ENCODE results near the gene SMIM38.

DNA sequence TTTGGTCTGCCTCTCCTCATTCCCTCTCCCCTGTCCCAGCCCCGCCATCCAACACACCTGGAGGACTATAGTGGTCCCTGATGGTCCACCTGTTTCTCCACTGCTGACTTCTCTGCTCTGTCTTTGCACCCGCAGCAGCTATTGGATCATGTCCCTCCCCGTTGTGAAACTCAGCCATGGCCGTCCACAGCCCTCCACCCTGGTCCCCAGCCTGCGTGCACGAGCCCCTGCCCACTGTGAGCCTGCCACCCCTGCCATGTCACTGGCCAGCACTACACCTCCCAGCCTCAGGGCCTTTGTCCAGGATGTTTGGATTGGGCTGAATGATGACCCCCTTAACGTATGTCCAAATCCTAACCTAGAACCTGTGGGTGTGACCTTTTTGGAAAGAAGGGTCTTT, 47.7 kb upstream of the SMIM38 start:
- TF ChIP-seq, protein P1, sequence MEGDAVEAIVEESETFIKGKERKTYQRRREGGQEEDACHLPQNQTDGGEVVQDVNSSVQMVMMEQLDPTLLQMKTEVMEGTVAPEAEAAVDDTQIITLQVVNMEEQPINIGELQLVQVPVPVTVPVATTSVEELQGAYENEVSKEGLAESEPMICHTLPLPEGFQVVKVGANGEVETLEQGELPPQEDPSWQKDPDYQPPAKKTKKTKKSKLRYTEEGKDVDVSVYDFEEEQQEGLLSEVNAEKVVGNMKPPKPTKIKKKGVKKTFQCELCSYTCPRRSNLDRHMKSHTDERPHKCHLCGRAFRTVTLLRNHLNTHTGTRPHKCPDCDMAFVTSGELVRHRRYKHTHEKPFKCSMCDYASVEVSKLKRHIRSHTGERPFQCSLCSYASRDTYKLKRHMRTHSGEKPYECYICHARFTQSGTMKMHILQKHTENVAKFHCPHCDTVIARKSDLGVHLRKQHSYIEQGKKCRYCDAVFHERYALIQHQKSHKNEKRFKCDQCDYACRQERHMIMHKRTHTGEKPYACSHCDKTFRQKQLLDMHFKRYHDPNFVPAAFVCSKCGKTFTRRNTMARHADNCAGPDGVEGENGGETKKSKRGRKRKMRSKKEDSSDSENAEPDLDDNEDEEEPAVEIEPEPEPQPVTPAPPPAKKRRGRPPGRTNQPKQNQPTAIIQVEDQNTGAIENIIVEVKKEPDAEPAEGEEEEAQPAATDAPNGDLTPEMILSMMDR (IDR thresholded peaks at IDR 0.05; ENCODE audit: low read depth, low read length, missing input control): no peak
- TF ChIP-seq JUND (IDR thresholded peaks at IDR 0.05) (no peak), TAF1 (conservative IDR thresholded peaks at IDR 0.05) (no peak), YY1 (IDR thresholded peaks at IDR 0.05) (no peak), HNF4A (conservative IDR thresholded peaks at IDR 0.05) (no peak)
- TF ChIP-seq, protein P2, sequence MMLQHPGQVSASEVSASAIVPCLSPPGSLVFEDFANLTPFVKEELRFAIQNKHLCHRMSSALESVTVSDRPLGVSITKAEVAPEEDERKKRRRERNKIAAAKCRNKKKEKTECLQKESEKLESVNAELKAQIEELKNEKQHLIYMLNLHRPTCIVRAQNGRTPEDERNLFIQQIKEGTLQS (IDR thresholded peaks at IDR 0.05): no peak
- TF ChIP-seq, protein P3, sequence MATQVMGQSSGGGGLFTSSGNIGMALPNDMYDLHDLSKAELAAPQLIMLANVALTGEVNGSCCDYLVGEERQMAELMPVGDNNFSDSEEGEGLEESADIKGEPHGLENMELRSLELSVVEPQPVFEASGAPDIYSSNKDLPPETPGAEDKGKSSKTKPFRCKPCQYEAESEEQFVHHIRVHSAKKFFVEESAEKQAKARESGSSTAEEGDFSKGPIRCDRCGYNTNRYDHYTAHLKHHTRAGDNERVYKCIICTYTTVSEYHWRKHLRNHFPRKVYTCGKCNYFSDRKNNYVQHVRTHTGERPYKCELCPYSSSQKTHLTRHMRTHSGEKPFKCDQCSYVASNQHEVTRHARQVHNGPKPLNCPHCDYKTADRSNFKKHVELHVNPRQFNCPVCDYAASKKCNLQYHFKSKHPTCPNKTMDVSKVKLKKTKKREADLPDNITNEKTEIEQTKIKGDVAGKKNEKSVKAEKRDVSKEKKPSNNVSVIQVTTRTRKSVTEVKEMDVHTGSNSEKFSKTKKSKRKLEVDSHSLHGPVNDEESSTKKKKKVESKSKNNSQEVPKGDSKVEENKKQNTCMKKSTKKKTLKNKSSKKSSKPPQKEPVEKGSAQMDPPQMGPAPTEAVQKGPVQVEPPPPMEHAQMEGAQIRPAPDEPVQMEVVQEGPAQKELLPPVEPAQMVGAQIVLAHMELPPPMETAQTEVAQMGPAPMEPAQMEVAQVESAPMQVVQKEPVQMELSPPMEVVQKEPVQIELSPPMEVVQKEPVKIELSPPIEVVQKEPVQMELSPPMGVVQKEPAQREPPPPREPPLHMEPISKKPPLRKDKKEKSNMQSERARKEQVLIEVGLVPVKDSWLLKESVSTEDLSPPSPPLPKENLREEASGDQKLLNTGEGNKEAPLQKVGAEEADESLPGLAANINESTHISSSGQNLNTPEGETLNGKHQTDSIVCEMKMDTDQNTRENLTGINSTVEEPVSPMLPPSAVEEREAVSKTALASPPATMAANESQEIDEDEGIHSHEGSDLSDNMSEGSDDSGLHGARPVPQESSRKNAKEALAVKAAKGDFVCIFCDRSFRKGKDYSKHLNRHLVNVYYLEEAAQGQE (IDR thresholded peaks at IDR 0.05): no peak
- TF ChIP-seq, protein P4, sequence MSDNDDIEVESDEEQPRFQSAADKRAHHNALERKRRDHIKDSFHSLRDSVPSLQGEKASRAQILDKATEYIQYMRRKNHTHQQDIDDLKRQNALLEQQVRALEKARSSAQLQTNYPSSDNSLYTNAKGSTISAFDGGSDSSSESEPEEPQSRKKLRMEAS (IDR thresholded peaks at IDR 0.05): no peak
- TF ChIP-seq, protein P5, sequence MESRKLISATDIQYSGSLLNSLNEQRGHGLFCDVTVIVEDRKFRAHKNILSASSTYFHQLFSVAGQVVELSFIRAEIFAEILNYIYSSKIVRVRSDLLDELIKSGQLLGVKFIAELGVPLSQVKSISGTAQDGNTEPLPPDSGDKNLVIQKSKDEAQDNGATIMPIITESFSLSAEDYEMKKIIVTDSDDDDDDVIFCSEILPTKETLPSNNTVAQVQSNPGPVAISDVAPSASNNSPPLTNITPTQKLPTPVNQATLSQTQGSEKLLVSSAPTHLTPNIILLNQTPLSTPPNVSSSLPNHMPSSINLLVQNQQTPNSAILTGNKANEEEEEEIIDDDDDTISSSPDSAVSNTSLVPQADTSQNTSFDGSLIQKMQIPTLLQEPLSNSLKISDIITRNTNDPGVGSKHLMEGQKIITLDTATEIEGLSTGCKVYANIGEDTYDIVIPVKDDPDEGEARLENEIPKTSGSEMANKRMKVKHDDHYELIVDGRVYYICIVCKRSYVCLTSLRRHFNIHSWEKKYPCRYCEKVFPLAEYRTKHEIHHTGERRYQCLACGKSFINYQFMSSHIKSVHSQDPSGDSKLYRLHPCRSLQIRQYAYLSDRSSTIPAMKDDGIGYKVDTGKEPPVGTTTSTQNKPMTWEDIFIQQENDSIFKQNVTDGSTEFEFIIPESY (IDR thresholded peaks at IDR 0.05): no peak
